HG03439 (cell line): ENCODE results near the gene CALY.
A peak's percentile ranks its signal among the peaks of the same experiment; 100 is the strongest.

Experiments
- ATAC-seq: cut with Tn5 transposase; IDR thresholded peaks from one replicate; pipeline ENCODE4 v1.9.1; 2021; ENCODE audit warnings: mild to moderate bottlenecking, moderate library complexity; ENCODE audit not compliant: unreplicated experiment

Gene CALY

DNA sequence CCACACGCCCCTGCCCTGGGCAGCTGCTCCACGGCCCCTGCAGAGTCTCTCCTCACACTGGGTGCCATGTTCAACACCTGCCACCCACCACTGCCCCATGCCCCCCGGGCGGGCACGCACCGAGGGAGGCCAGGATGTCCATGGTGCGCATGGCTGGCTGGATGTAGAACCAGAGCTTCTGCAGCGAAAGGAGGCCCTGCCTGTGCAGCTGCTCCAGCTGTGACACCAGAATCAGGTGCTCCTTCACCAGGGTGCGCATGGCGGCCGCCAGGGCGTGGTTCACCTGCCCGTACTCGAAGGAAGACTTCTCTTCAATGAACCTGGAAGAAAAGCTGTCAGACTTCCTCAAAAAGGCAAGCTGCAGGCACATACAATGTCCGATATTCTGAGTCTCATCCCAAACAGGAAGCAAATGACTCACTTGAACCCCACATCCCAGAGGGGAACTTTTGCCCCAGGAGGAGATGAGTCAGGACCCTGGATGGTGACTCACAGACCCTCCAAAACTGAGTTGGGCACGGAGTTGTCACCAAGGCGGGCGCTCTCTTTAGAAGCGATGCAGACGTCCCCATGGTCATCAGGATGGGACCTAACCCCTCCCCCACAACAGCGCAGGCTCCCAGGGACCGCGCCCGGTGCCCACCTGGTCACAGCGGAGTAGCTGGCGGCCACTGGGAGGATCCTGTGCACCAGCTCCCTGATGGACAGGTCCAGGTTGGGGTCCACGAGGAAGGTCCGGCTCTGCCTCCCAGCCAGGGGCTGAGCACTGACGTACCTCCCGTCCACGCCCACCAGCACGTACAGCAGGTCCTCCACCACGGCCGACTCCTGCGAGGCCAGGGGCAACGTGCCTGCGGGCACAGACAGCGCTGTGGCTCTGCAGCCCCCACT is 43.5 kb downstream of the CALY start:
- ATAC-seq, result no peak

DNA sequence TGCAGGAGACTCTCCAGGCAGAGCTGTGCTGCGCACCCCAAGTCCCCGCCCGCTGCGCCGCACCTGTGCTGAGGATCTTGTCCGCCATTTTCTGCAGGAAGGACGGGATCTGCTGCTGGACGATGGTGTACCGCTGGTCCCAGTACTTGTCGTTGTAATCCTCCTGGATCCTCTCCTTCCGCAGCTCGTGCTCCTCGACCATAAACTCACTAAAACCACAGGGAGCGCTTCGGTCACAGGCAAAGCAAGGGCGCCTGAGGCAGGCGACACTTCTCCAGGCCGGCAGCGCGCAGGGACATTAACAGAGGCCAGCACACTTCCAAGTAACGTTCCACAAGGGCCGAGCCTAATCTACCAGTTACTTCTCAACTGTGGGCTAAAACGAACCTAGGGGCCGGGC is 46.9 kb downstream of the CALY start:
- ATAC-seq, result no peak

DNA sequence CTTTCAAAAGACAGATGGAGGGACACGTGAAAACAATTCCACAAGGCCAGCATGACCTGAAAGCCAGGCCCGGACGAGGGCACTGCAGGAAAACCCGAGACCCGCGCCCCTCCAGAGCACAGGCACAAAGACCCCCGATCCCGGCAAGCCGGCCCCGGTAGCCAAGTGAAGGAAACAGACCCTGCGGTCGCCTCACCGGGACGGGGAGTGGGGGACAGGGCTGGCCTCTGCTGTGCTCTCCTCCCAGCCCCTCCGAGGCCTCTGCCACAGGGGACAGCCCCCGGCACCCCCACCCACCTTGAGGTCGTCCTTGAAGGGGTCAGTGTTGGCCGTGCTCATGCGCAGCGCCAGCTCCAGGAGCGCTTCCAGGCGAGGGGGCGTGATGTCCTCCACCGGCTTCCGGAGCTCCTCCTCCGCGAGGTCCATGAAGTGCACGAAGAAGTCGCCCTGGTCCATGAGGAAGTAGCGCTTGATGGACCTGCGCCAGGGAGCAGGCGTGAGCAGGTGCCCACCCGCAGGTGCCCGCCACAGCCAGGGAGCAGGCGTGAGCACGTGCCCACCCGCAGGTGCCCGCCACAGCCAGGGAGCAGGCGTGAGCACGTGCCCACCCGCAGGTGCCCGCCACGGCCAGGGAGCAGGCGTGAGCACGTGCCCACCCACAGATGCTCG is 48.7 kb downstream of the CALY start:
- ATAC-seq, result no peak

DNA sequence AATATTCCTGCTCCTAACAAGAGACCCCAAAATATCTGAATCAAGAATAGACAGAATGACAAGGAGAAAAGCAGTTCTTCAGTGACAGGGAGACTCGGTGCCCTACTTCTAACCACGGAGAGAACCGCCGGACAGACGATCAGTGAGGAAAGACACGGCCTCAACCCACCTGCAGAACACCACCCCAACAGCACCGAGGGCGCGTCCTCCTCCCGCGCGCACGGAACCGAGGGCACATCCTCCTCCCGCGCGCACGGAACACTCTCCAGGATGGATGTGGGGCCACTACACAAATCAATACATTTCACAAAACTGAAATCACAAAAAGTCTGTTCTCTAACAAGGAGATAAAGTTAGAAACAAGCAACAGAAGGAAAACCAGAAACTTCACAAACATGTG is 50.3 kb downstream of the CALY start:
- no peak for ATAC-seq

DNA sequence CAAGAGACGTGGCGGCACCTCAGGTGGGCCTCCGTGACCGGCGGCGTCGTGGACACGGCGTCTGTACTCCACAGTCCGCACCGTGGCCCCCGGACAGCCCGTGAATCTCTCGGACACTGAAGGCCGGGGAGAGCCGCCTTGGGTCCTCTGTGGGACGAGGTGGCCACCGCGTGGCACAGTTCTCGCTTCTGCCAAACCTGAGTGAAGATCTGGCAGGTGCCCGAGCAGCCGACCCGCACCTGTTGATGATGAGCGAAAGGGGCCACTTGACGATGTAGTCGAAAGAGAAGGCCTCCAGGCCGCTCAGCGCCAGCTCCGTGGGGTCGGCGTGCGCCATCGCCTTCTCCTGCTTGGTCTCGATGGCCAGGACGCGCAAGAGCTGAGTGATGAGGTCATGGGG is 51.5 kb downstream of the CALY start:
- ATAC-seq, result no peak

DNA sequence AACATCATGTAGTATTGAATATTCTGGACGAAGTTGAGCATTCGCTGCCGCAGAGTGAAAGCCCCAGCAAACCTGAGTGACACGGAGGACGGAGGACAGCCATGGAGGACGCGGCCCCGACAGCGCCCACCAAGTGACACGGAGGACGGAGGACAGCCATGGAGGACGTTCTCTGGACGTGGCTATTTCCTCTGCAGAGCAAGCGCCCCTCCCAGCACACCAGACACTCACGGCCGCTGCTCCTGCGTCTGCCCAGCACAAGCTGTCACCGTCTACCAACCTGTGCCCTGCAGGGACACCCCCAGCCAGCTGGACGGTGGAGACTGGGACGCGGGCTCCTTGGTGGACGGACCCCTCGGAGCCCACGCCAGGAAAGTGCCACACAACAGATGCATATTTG is 52.8 kb downstream of the CALY start:
- no peak for ATAC-seq

DNA sequence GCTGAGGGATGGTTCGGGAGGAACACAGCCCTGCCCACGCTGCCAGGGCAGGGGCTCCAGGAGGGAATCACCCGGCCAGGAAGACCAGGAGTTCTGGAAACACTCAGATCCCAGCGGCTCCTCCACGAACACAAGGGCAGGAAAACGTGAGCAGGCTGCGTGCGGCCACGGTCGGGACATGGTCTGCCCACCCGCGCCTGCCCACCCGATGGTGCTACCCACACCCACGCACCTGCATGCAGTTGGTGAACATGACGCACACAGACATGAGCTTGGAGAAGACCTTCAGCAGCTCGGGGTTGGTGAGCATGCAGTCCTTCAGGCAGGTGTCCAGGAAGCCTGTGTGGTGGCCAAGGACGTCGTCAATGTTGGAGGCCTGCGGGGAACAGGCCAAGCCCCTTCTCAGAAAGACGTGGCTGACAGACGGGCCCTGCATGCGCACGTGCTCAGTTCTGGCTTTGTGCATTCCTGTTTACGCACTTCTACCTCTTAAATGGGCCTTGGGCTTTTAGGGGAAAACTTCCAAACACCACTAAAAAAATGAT is 53.8 kb downstream of the CALY start:
- no peak for ATAC-seq

DNA sequence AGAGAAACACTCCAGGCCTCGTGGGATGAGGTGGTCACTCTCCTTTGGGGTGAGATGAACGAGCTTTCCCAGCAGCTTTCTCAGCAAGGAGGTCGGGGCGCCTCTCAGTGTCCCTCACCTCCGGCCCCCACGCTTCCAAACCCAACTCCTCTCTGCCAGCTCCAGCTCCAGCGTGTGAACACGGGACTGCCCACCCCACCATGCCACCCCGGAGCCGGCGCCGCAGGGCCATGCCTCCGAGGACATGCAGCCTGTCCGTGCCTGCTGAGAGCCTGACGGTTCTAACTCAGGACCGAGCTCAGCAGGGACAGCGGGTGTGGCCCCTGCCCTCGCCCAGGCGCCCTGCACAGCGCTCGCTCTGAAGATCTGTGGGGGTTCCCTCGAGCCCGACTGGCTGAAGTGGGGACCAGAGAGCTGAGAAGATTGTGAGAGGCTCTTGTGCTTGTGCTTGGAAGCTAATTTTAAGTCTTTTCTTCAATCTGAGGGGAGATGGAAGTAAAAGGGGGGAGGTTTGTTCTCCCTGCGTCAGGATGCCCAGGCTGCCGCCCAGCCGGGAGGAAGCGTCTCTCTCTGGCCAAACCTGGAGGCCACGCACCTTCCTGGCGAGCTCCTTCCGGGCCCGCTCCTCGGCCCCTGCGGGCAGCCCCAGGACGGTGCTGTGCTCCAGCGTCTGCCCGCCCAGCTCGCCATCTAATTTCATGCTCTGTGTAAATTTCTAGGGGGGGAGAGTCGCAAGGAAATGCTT is 54.9 kb downstream of the CALY start:
- no peak for ATAC-seq

DNA sequence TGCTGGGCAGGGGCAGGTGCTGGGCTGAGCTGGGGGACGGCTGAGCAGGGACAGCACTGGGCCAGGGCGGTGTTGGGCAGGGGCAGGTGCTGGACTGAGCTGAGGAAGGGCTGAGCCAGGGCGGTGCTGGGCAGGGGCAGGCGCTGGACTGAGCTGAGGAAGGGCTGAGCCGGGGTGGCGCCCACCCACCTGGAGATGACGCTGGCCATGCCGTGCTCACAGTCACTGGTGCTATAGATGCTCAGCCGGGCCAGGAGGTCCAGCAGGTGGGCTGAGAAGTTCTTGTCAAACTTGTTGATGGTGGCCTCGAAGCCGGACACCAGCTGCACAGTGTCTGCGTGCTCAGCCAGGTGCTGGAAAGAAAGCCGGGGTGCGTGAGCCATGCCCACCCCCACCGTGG is 55.6 kb downstream of the CALY start:
- no peak for ATAC-seq

DNA sequence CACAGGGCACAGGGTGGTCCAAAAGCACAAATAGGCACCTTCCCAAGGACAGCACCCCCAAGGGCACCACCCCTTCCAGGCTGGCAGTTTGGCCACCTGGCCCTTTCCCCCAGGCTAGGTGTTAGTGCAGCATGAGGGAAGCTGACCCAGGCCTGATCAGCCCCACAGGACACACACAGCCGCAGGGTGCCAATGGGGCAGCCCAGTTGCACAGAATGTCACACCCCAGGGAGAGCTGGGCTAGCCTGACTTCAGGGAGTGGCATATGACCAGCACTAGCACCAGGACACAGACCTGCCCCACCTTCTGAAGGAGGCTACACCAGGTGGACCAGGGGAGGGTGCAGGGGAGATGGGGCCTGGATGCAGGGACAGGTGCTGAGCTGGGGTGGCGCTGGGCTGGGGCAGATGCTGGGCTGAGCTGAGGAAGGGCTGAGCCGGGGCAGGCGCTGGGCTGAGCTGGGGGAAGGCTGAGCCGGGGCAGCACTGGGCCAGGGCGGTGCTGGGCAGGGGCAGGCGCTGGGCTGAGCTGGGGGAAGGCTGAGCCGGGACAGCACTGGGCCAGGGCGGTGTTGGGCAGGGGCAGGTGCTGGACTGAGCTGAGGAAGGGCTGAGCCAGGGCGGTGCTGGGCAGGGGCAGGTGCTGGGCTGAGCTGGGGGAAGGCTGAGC is 56.2 kb downstream of the CALY start:
- ATAC-seq, result no peak

DNA sequence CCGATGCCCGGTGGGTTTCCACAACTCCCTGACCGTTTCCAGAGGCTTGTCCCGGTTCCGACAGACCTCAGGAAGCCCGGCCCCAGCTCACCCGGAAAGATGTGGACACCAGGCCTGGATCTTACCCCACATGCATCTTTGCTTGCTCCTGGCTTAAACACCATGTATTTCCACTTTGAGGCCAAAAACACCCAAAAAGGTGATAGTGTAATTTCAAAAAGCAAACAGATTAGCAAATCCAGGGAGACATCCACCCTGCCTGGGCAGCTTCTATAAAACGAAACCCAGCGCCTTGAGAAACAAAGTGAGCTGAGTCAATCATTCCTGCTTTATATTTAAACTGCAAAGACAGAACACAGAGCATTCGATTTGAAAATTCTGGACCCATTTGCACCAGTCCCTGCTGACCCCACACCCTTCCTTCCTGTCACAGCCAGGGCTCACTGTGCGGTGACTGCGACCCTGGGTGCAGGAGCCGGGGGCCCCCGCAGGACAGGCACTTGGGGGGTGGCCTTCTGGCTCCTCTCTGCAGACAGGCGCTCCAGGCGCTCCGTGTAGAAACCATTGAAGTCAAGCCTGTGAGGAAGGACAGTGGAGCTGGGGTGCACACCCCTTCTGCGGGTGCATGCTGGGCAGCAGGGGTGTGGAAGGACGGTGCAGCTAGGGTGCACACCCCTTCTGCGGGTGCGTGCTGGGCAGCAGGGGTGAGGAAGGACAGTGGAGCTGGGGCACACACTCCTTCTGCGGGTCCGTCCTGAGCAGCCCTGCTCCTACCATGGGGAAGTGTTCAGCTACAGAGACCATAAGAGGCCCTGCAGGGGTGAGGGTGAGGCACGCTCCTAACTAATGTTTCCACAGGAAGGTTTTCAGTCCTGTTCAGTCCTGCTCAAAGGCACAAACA is 57.1 kb downstream of the CALY start:
- no peak for ATAC-seq

DNA sequence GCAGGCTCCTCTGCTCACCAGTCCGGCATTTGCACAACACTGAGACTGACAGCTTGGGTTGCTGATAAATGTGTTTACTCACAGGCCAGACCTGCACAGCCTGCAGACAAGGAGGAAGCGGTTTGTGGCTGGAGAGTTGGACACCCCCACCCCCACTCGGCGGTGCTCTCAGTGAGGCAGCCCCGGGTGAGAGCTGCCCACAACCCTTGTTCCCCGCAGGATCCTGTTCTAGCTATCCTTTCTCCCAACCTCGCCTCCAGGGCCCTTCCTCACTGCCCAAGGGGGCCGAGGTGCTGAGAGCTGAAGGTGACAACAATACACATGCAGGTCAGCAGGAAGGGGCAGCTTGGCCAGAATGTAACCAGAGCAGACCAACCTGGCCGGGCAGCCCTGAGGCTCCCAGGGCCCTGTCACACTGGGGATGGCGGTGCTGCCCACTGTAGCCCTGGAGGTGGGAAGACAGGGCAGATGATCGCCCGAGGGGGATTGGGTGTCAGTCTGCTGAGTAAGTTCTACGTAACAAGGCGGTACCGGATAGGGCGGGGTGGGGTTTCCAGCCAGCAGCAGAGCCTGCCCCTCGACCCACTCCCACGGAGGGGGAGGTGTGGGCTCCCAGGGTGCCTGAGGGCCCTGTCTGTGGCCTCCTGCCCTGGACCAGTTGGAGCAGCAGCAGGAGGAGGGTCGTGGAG is 58.0 kb downstream of the CALY start:
- no peak for ATAC-seq

DNA sequence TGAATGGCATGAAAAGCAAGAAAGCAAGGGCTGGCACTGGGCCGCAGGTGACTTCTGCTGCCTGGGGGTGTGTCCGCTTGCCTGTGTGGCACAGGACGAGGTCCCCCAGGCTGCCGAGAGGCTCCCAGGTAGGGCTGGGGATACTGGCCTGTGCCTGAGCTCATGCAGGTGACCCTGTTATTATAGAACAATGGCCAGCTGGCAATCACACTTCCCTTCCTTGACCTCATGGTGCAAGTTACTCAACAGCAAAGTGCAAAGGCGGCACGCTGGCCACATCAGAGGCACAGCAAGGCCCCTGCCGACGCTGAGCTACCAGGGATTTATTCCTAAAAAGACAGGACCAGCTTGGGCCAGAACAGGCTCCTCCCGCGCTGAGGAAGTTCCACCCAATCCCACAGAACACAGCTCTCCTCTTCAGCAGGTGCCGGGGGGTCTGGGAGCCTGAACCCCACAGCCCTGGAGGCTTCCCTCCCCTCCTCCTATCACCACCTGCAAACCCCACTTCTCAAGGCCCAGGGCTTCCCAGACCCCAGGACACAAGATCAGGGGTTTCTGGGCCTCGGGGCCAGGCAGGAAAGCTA is 58.6 kb downstream of the CALY start:
- no peak for ATAC-seq

DNA sequence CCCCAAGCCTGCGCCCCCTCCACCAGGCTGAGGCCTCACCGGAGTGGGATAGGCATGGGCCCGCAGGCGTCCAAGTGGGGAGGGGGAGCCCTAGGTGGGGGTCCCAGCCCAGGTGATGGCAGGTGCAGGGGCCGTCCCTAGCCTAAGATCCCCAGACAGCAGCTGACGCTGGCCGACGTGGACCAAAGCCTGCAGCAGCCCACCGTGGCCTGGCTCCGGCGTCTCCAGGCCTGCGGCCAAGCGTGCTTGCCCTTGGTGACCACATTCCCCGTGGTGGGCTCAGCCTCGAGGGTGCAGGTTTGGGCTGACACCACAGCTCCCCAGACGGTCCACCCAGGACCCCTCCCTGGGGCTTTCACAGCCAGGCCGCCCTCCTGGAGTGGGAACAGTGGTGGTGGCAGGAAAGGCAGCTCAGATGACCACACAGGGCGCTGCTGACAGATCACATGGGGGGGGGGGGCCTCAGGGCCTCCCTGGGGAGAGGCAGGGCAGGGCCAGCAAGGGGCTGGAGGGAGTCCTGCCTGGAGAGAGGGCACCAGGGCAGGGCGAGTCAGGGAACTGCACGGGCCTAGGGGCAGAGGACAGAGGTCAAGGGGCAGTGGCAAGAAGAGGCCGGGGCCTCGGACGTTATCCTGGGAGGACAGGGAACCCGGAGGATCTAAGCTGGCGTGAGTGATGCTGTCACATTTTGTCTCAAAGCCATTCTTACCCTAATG is 59.3 kb downstream of the CALY start:
- ATAC-seq, result no peak

DNA sequence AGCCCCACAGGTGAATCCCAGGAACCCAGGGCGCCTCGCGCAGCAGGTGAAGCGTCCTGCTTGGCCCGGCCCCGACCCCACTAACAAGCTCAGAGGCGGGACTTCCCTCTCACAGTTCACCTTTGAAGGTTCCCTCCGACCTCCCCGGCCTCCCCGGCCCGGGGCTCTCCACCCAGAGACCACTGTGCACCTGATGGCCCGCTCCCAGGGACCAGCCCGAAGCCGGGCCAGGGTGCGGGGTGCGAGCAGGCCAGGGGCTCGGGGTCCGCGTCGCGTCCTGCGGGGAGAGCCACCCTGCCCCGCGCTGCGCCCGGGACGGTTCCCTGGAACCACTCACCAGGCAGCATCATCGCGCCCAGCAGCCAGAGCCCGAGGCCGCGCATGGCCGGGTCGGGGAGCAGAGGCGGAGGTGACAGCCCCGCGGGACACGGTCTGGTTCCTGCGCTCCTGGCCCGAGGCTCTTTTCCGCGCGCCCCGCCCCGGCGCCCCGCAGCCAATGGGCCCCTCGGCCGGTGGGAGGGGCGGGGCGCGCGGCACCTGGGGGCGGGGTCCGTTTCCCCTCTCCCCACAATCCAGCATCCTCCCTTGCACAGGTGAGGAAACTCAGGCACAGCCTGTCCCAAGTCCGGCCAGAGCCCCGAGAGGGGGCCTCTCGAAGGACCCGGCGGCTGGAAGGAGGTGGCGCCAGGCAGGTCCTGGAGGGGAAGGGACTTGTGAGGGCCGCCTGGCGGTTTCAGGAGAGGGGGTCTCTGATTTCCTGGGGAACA is 60.1 kb downstream of the CALY start, which contains the start of gene ADAM8:
TSS of gene ADAM8 (minus strand) at position 434 of the 767 bp plus-strand sequence. CDS start at position 383, 51 bp downstream.
- peak; percentile 45 for ATAC-seq

DNA sequence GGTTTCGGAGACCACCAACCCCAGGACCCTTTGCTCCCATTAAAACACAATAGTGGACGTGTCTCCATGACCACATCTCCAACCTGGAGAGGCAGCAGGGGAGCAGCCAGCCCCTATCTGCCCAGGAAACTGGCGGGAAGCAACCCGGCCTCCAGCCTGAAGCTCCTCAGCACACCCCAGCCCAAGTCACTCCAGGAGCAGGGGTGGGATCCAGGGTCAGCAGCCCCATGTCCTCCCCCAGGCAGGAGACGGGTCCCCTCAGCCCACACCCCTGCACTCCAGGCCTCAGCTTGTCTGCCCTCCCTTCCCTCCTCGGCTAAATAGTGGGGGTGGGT is 60.6 kb downstream of the CALY start:
- ATAC-seq, result peak; percentile 2

DNA sequence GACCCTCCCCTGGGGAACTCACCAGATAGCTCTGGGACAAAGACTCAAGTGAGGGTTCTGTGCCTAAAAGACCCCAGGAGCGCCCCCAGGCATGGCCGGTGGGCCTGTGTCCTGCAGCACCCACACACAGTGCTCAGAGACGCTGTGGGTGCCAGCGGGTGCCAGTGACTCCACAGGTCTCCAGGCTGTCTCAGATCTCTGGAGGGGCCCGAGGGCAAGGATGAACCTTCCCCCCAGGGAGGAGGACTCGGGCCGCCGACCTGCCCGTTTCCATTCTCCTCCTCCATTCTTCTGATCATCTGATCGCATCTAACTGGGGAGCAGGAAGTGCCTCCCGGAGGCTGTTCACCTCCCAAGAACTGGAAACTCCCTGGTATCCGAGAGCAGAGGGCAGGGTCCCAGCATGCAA is 61.0 kb downstream of the CALY start:
- ATAC-seq, result peak; percentile 42
